ENCODE measurements around the gene IMPA2.

Gene IMPA2

GRCh38 chr18:12009581-12010140, 28.4 kb downstream of the IMPA2 start:
- DNase-seq, result no peak

GRCh38 chr18:12010187-12010802, 29.0 kb downstream of the IMPA2 start:
- peak; percentile 55 for DNase-seq

GRCh38 chr18:12011199-12011956, 30.1 kb downstream of the IMPA2 start:
- DNase-seq, result no peak

DNA sequence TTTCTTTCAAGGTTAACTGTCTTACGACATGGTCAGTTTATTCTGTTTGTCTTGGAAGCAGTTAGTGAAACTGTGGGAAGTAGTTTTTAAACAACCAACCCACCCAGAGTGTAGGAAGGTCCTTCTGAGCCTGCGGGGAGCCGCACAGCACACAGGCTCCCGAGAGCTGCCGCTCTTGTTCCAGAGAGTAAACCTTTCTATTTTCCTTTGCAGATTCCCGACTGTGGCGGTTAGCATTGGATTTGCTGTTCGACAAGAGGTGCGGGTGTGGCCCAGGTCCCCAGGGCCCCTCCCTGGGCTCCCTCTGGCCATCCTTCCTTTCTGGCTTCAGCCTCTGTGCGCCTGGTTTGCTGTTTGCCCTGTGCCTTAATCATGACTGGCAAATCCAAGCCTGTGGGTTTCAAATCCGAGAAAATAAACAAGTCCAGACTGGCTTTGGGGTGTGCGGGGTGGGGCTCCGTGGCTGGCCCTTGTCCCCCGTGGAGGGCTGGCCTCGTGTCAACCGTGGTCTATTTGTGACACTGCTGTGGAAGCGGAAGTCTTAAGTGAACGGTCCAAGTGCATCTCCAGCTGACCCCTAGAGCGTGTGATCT, 30.7 kb downstream of the IMPA2 start:
- no peak for DNase-seq

GRCh38 chr18:12012697-12013096, 31.4 kb downstream of the IMPA2 start:
- no peak for DNase-seq

GRCh38 chr18:12013186-12013916, 32.0 kb downstream of the IMPA2 start:
- DNase-seq, result no peak

DNA sequence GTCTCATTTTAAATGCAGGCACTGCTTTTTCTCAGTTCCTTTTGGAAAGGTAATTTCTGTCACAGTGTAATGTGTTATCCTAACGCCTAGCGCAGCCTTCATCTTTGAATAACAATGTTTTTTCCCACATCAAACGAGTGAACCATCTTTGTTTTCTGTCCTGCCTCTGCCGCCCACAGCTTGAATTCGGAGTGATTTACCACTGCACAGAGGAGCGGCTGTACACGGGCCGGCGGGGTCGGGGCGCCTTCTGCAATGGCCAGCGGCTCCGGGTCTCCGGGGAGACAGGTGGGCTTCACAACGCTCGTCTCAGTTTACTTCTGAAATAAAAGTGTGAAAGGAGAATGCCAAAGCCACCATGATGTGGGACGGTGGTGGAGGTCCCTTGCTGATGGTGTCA, 32.8 kb downstream of the IMPA2 start:
- no peak for DNase-seq

GRCh38 chr18:12014521-12015415, 33.5 kb downstream of the IMPA2 start:
- DNase-seq, result no peak

DNA sequence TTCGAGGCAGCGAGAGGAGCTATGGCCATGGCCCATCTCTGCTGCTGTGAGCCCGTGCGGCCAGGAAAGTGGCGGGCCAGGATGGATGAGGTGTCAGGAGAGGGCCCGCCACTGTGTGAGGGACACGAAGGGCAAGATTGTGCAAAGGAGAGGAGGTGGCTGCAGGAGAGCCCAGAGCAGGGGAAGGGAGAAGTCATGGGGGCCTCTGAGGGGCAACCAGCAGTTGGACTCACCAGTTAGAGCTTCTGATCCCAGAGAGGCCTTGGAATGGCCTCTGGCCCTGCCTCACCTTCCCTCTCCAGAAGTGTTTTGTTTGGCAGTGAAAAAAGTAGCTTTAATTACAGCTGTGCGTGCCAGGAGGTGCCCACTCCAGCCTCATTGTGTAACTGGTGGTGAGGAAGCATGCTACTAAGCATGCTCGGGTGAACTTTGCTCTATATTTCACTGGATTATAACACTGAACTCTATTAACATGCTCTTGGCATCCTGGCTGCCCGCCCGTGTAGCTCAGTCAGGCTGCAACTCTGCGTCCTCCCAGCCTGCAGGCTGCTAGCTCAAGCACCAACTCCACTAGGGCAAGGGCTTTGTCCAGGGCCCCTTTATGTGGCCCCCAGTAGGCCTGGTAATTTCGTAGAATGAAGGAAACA, 34.2 kb downstream of the IMPA2 start:
- peak; percentile 79 for DNase-seq

- DNase-seq, result no peak
These were observed 35.8 kb downstream of the IMPA2 start for GRCh38 chr18:12017081-12017480.

GRCh38 chr18:12018861-12019260, 37.6 kb downstream of the IMPA2 start:
- no peak for DNase-seq

DNA sequence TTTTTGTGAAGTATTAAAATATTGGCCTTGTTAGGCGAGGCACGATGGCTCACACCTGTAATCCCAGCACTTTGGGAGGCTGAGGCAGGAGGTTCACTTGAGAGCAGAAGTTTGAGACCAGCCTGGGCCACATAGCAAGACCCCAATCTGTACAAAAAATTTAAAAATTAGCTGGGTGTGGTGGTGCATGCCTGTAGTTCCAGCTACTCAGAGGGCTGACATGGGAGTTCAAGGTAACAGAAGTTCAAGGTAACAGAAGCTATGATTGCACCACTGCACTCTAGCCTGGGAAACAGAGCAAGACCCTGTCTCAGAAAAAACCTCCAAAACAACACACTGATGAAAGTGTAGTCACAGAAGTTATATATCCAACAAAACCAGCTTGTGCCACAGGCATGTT, 39.8 kb downstream of the IMPA2 start:
- no peak for DNase-seq

- DNase-seq, result no peak
These were observed 40.3 kb downstream of the IMPA2 start for GRCh38 chr18:12021596-12021995.

DNA sequence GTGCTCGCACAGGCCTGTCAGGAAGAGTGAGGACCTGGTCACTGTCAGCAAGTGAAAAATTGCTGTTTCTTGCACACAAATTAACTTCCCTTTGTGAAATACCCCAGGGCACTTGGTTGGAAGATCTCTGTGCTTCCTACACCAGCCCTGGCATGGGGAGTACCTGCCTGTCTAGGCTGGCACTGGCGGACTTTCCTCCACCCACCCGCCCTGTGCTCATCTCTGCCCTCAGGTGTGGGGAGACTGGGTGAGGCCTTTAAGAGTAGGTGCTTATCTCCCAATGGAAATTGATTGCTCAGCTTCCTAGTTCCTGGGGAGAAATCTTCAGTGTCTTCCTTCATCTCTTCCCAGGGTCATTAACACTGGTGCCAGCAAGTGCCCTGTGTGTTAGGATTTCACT, 42.1 kb downstream of the IMPA2 start:
- DNase-seq, result no peak

DNA sequence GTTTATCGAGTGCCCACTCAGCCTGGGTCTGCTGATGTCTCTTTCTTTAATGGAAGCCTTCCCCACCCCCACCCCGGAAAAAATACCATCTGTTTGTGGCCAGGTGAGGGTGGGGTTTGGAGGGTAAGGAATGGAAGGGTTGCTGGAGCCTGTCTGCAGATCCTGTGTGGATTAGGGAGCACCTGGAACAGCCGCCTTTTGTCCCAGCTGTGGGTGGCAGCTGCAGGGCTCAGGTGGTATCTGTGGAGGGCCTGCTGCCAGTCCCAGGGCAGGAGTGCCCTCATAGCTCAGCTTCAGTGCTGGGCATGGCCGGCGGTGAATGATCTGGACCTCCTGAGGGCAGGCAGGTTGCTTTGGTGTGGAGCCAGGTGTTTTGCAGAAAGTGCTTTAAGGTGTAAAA, 45.3 kb downstream of the IMPA2 start:
- DNase-seq, result peak; percentile 23

GRCh38 chr18:12027046-12027445, 45.7 kb downstream of the IMPA2 start:
- DNase-seq, result no peak

DNA sequence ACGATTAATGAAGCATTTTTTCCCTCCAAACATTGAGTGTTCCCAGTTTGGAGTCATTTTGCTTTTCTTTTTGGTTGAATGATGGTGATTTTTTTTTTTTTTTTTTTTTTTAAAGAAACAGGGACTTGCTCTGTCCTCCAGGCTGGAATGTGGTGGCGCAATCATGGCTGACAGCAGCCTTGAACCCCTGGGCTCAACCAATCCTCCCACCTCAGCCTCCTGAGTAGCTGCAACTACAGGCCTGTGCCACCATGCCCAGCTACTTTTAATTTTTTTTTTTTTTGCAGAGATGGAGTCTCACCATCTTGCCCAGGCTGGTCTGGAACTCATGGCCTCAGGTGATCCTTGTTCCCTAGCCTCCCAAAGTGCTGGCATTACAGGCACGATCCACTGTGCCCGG, 46.2 kb downstream of the IMPA2 start:
- DNase-seq, result no peak

DNA sequence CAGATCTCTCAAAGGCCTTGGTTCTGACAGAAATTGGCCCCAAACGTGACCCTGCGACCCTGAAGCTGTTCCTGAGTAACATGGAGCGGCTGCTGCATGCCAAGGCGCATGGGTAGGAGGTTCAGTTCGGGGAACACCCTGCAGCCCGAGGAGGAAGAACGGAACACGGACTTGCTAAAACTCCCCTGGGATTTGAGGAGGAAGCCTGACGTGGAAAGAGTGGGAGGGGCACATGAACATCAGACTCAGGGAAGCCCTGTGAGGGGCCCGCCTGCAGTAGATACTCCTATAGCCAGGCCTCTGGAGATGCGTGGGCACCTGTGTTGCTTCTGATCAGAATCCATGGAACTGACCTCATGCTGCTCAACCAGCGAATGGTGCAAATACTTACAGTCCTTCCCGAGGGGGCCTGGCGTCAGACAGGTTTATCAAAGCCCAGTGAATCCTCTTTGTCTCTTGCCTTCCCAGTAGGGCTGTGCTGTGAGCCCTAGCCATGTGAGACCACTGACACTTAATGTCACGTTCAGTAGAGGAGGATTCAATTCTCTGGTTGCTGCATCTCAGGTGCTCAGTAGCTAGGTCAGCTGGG, 46.8 kb downstream of the IMPA2 start:
- no peak for DNase-seq

GRCh38 chr18:12028674-12029073, 47.4 kb downstream of the IMPA2 start:
- DNase-seq, result no peak

GRCh38 chr18:12029786-12030584, 48.7 kb downstream of the IMPA2 start:
- DNase-seq, result no peak

Data from NCI-H2029 treated with DMSO at 0.1 percent for 48 hours (cell line).